22Rv1 (cell line): ENCODE results near the gene TAF12.

Source experiments
- ZFX ChIP-seq: fragments of 450-650 bp; IDR thresholded peaks from 2 replicates; pipeline ENCODE4 v1.6.1; 2017; ENCODE audit warnings: antibody characterized with exemption, borderline replicate concordance
- TF ChIP-seq, protein P1 (sequence below): fragments of 450-650 bp; IDR thresholded peaks from 2 replicates; pipeline ENCODE4 v1.5.1; 2017; ENCODE audit warnings: mild to moderate bottlenecking

GRCh38 chr1:28560886-28561285, 82.0 kb downstream of the TAF12 start:
- TF ChIP-seq, protein P1, sequence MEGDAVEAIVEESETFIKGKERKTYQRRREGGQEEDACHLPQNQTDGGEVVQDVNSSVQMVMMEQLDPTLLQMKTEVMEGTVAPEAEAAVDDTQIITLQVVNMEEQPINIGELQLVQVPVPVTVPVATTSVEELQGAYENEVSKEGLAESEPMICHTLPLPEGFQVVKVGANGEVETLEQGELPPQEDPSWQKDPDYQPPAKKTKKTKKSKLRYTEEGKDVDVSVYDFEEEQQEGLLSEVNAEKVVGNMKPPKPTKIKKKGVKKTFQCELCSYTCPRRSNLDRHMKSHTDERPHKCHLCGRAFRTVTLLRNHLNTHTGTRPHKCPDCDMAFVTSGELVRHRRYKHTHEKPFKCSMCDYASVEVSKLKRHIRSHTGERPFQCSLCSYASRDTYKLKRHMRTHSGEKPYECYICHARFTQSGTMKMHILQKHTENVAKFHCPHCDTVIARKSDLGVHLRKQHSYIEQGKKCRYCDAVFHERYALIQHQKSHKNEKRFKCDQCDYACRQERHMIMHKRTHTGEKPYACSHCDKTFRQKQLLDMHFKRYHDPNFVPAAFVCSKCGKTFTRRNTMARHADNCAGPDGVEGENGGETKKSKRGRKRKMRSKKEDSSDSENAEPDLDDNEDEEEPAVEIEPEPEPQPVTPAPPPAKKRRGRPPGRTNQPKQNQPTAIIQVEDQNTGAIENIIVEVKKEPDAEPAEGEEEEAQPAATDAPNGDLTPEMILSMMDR = no peak
- TF ChIP-seq ZFX = no peak
